22Rv1 (cell line): ENCODE results near the gene XXYLT1.
"Not testable (repeated sequence)": the region's sequence is repeated elsewhere in the genome, so short reads cannot be mapped to it uniquely, and the experiment has no call there.

Experiments
- H3K27ac ChIP-seq: fragments of 450-650 bp; 2 replicates; pipeline ENCODE4 v1.5.1; 2017
- CTCF ChIP-seq: fragments of 450-650 bp; IDR thresholded peaks from 2 replicates; pipeline ENCODE4 v1.5.1; 2017; ENCODE audit warnings: mild to moderate bottlenecking
- ZFX ChIP-seq: fragments of 450-650 bp; IDR thresholded peaks from 2 replicates; pipeline ENCODE4 v1.6.1; 2017; ENCODE audit warnings: antibody characterized with exemption, borderline replicate concordance

XXYLT1 gene

DNA sequence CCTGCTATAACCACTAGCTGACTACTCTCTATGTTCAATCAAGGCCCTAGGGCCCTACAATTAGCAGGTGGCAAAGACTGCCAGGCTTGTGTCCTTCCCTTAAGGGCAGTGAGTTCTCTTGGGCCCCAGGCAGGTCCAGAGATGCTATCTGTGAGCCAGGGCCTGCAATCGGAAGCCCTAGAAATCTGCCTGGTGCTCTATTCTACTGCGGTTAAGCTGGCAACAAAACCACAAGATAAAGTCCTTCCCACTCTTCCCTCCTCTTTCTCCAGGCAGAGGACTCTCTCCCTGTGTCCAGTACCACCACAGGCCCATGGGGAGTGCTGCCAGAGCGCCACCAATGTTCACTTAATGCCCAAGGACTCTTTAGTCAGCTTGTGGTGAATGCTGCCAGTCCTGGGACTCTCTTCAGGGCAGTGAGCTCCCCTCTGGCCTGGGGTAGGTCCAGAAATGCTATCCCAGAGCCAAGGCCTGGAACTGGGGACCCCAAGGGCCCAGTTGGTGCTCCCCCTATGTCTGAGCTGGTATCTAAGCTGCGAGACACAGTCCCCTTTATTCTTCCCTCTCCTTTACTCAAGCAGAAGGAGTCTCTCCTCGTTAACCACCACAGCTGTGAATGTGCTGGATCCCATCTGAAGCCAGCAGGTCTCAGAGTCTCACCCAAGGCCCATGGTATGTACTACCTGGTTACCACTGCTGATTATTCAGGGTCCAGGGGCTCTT is 34.7 kb downstream of the XXYLT1 start:
- no peak for TF ChIP-seq CTCF

GRCh38 chr3:195230244-195230643 is 40.7 kb downstream of the XXYLT1 start:
- no peak for TF ChIP-seq CTCF
- no peak for TF ChIP-seq ZFX
- H3K27ac ChIP-seq = no peak overlapping the region

More for the DNA sequence above, 34.7 kb downstream of the XXYLT1 start:
- H3K27ac ChIP-seq = no peak overlapping the region

DNA sequence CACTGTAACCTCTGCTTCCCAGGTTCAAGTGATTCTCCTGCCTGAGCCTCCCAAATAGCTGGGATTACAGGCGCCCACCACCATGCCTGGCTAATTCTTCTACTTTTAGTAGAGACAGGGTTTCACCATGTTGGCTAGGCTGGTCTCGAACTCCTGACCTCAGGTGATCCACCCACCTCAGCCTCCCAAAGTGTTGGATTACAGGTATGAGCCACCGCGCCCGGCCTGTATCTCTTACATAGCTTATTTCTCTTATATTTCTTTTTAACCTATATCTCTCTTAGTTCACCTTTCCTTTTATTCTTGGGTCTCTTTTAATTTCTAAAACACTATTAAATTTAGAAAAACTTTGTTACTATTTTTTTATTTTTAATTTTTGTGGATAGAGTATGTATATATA is 42.1 kb downstream of the XXYLT1 start:
- H3K27ac ChIP-seq = not testable (repeated sequence)

GRCh38 chr3:195227871-195228270 is 43.1 kb downstream of the XXYLT1 start:
- no peak for TF ChIP-seq ZFX
- TF ChIP-seq CTCF = no peak
- H3K27ac ChIP-seq = no peak overlapping the region

DNA sequence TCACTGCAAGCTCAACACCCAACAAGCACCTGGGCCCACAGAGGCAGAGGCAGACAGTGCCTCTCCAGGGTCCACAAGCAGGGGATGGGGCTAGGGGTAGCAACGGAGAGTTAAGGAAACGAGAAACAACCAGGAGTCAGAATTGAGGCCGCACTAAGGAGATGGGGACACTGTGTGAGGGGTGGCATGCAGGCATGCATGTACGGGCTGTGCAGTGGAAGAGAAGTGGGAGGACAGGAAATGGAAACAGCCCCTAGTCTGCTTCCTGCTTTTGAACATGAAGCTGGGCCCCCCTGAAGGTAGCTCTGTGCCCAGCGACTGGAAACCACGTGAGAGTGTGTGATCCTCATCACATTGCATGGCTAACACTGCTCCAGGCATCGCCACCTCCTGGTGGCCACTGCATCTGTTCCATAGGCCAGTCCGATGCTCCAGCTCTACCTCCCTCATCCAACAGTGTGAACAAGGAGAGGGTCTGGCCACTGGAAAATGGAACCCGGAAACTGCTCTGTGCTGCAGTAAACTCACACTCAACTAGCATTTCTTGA is 44.0 kb downstream of the XXYLT1 start:
- TF ChIP-seq CTCF = peak; percentile 35
- TF ChIP-seq ZFX = no peak
- no peak overlapping the region for H3K27ac ChIP-seq

- H3K27ac ChIP-seq = no peak overlapping the region
- no peak for TF ChIP-seq ZFX
- no peak for TF ChIP-seq CTCF
These were observed 44.5 kb downstream of the XXYLT1 start for GRCh38 chr3:195226445-195226844.

GRCh38 chr3:195224980-195225580 is 45.9 kb downstream of the XXYLT1 start:
- TF ChIP-seq CTCF (no peak), ZFX (no peak)

More at GRCh38 chr3:195224980-195225580, 45.9 kb downstream of the XXYLT1 start:
- no peak overlapping the region for H3K27ac ChIP-seq
